HUDEP-2 (cell line): ENCODE measurements around the gene PTPRN2.

ENCODE experiments used
- DNase-seq, 76 experiments: peaks; one replicate each; lab custom pipeline; 2025; ENCODE audit not compliant: unreplicated experiment in 76 of 76; lab: John Stamatoyannopoulos, UW

The PTPRN2 gene

GRCh38 chr7:157652161-157652953, 935.3 kb downstream of the PTPRN2 start:
- DNase-seq = no peak

GRCh38 chr7:157651366-157652160, 936.1 kb downstream of the PTPRN2 start:
- no peak for DNase-seq

- DNase-seq = no peak
Observed at GRCh38 chr7:157650801-157651200, 936.8 kb downstream of the PTPRN2 start.

GRCh38 chr7:157650131-157650631, 937.4 kb downstream of the PTPRN2 start:
- no peak for DNase-seq

- DNase-seq = no peak
Observed at GRCh38 chr7:157646551-157646950, 941.1 kb downstream of the PTPRN2 start.

GRCh38 chr7:157645539-157645938, 942.1 kb downstream of the PTPRN2 start:
- DNase-seq = no peak

- no peak for DNase-seq
Observed at GRCh38 chr7:157644946-157645345, 942.7 kb downstream of the PTPRN2 start.

GRCh38 chr7:157643525-157643970, 944.1 kb downstream of the PTPRN2 start:
- DNase-seq = no peak

- no peak for DNase-seq
Observed at GRCh38 chr7:157641866-157642265, 945.8 kb downstream of the PTPRN2 start.

- DNase-seq = no peak
Observed at GRCh38 chr7:157640144-157640543, 947.5 kb downstream of the PTPRN2 start.

GRCh38 chr7:157638563-157638962, 949.1 kb downstream of the PTPRN2 start:
- DNase-seq = no peak

GRCh38 chr7:157637216-157637949, 950.2 kb downstream of the PTPRN2 start:
- no peak for DNase-seq

- no peak for DNase-seq
Observed at GRCh38 chr7:157635669-157636068, 952.0 kb downstream of the PTPRN2 start.

- DNase-seq = no peak
Observed at GRCh38 chr7:157635148-157635500, 952.5 kb downstream of the PTPRN2 start.

GRCh38 chr7:157634401-157635147, 953.0 kb downstream of the PTPRN2 start:
- DNase-seq = no peak

- no peak for DNase-seq
Observed at GRCh38 chr7:157633465-157634185, 954.0 kb downstream of the PTPRN2 start.

GRCh38 chr7:157630301-157630853, 957.2 kb downstream of the PTPRN2 start:
- no peak for DNase-seq

GRCh38 chr7:157628456-157628855, 959.2 kb downstream of the PTPRN2 start:
- DNase-seq = no peak

GRCh38 chr7:157627646-157628045, 960.0 kb downstream of the PTPRN2 start:
- DNase-seq = no peak
